H1 (cell line): ENCODE results near the gene ARAP2. TPM values are rescaled to one million over a fixed set of nuclear protein-coding genes. Genes with fewer than 3 reads are reported as not detected.

Experiments
- CTCF ChIA-PET: fragments of 300-600 bp; sonication (Branson Sonifier 250); formaldehyde crosslinking; loops from one replicate; lab custom pipeline; 2021; ENCODE audit not compliant: partially characterized antibody; lab: Charles Lee
- POLR2A ChIA-PET: fragments of 300-600 bp; sonication (Branson Sonifier 250); formaldehyde crosslinking; loops from one replicate; lab custom pipeline; 2021; ENCODE audit warnings: inconsistent platforms; ENCODE audit not compliant: partially characterized antibody; lab: Charles Lee
- DNase-seq, 2 experiments: peaks; one replicate each; pipeline versions ENCODE4 v3.0.0 to v3.0.0-alpha.2; 2010 to 2022; ENCODE audit warnings: low spot score in 2 of 2, low read depth in 1 of 2, mixed read lengths in 1 of 2
- FAIRE-seq: peaks from 2 replicates; lab custom pipeline; 2011; peaks lifted over from hg19 to GRCh38; lab: Jason Lieb, UNC
- H2AFZ ChIP-seq: 2 replicates; pipeline ENCODE4 v1.8.1; 2012; ENCODE audit warnings: low read length, inconsistent platforms
- H2AK5ac ChIP-seq: 2 replicates; pipeline ENCODE4 v1.6.1; 2013; ENCODE audit warnings: low read depth, low read length
- H2BK120ac ChIP-seq: replicated peaks from 2 replicates; pipeline ENCODE3; 2013; ENCODE audit warnings: low read depth, low read length, inconsistent platforms
- H2BK12ac ChIP-seq: 2 replicates; pipeline ENCODE4 v1.6.1; 2013; ENCODE audit warnings: low read depth, low read length
- H2BK15ac ChIP-seq: 2 replicates; pipeline ENCODE4 v1.6.1; 2013; ENCODE audit warnings: low read length
- H2BK20ac ChIP-seq: 2 replicates; pipeline ENCODE4 v1.6.1; 2013; ENCODE audit warnings: low read length
- H2BK5ac ChIP-seq: 2 replicates; pipeline ENCODE4 v1.6.1; 2013; ENCODE audit warnings: low read depth, low read length
- H3K14ac ChIP-seq: 2 replicates; pipeline ENCODE4 v1.6.1; 2013; ENCODE audit warnings: inconsistent platforms; ENCODE audit not compliant: insufficient read length
- H3K18ac ChIP-seq: 2 replicates; pipeline ENCODE4 v1.6.1; 2013; ENCODE audit warnings: low read length; ENCODE audit errors: extremely low read depth
- H3K23ac ChIP-seq: 2 replicates; pipeline ENCODE4 v1.6.1; 2013; ENCODE audit warnings: inconsistent platforms; ENCODE audit not compliant: insufficient read length
- H3K23me2 ChIP-seq: 2 replicates; pipeline ENCODE4 v1.6.1; 2013; ENCODE audit warnings: low read depth, low read length
- H3K27ac ChIP-seq: 2 replicates; pipeline ENCODE4 v1.6.1; 2011; ENCODE audit warnings: low read depth, low read length, inconsistent platforms
- H3K27me3 ChIP-seq, 4 experiments: replicated peaks in 1 of 4; 1 replicate in 1 of 4; 2 replicates in 3 of 4; pipeline versions ENCODE4 v1.6.1 to v1.8.1; 2011 to 2013; ENCODE audit warnings: low read length in 3 of 4, mild to moderate bottlenecking in 3 of 4, inconsistent platforms in 2 of 4, mixed read lengths in 2 of 4, moderate library complexity in 1 of 4; ENCODE audit not compliant: control insufficient read depth in 3 of 4, insufficient read depth in 3 of 4; ENCODE audit errors: extremely low read depth in 1 of 4
- H3K36me3 ChIP-seq, 4 experiments: 2 replicates each; pipeline versions ENCODE4 v1.6.1 to v1.8.1; 2011 to 2013; ENCODE audit warnings: mild to moderate bottlenecking in 4 of 4, low read length in 3 of 4, moderate library complexity in 2 of 4, control low read depth in 1 of 4, inconsistent platforms in 1 of 4; ENCODE audit not compliant: insufficient read depth in 4 of 4, control insufficient read depth in 2 of 4
- H3K4ac ChIP-seq: replicated peaks from 2 replicates; pipeline ENCODE3; 2013; ENCODE audit warnings: low read length, low read depth, mixed read lengths, inconsistent platforms; ENCODE audit not compliant: insufficient read length
- H3K4me1 ChIP-seq, 4 experiments: replicated peaks in 1 of 4; 1 replicate in 1 of 4; 2 replicates in 3 of 4; pipeline versions ENCODE4 v1.6.1 to v1.8.1; 2011 to 2013; ENCODE audit warnings: low read length in 3 of 4, inconsistent platforms in 2 of 4, mixed read lengths in 1 of 4; ENCODE audit not compliant: insufficient read depth in 4 of 4, control insufficient read depth in 3 of 4
- H3K4me2 ChIP-seq, 2 experiments: 2 replicates each; pipeline versions ENCODE4 v1.6.1 to v1.8.1; 2011 to 2013; ENCODE audit warnings: low read depth in 2 of 2, low read length in 2 of 2, control low read depth in 1 of 2, inconsistent platforms in 1 of 2, mild to moderate bottlenecking in 1 of 2; ENCODE audit not compliant: insufficient read depth in 1 of 2
- H3K4me3 ChIP-seq, 4 experiments: fragments of 200-600, 300-600 bp in 1 of 4; sonication (generic), shearing (Covaris generic), sonication (Bioruptor Twin) in 1 of 4; 2 replicates each; pipeline versions ENCODE4 v1.5.1 to v1.8.1; 2011 to 2016; ENCODE audit warnings: low read length in 4 of 4, low read depth in 3 of 4, control low read depth in 2 of 4, inconsistent platforms in 2 of 4, mild to moderate bottlenecking in 2 of 4, mixed read lengths in 1 of 4, moderate library complexity in 1 of 4; ENCODE audit not compliant: insufficient read depth in 2 of 4; ENCODE audit errors: extremely low read depth in 1 of 4
- H3K56ac ChIP-seq: replicated peaks from 2 replicates; pipeline ENCODE3; 2013; ENCODE audit warnings: low read depth, mild to moderate bottlenecking, mixed read lengths, low read length, inconsistent platforms; ENCODE audit not compliant: insufficient read length
- H3K79me1 ChIP-seq: 2 replicates; pipeline ENCODE4 v1.6.1; 2013; ENCODE audit warnings: low read depth, low read length, control low read depth
- H3K79me2 ChIP-seq, 2 experiments: 2 replicates each; pipeline versions ENCODE4 v1.6.1 to v1.8.1; 2012 to 2013; ENCODE audit warnings: low read length in 2 of 2, mild to moderate bottlenecking in 2 of 2, inconsistent platforms in 1 of 2; ENCODE audit not compliant: insufficient read depth in 2 of 2, control insufficient read depth in 1 of 2
- H3K9ac ChIP-seq, 4 experiments: replicated peaks in 1 of 4; 1 replicate in 1 of 4; 2 replicates in 3 of 4; pipeline versions ENCODE4 v1.6.1 to v1.8.1; 2011 to 2013; ENCODE audit warnings: low read depth in 3 of 4, low read length in 3 of 4, control low read depth in 2 of 4, mild to moderate bottlenecking in 2 of 4, moderate library complexity in 2 of 4, inconsistent platforms in 1 of 4; ENCODE audit errors: extremely low read depth in 1 of 4
- H3K9me3 ChIP-seq, 2 experiments: 2 replicates each; pipeline versions ENCODE4 v1.6.1 to v1.8.1; 2012 to 2013; ENCODE audit warnings: mild to moderate bottlenecking in 2 of 2, moderate library complexity in 2 of 2, control low read depth in 1 of 2, inconsistent platforms in 1 of 2, low read depth in 1 of 2, low read length in 1 of 2, mixed read lengths in 1 of 2; ENCODE audit not compliant: insufficient read depth in 2 of 2
- H4K20me1 ChIP-seq, 2 experiments: replicated peaks in 1 of 2; 2 replicates each; pipeline versions ENCODE3 to v1.8.1; 2011 to 2013; ENCODE audit warnings: inconsistent platforms in 2 of 2, low read length in 2 of 2, mild to moderate bottlenecking in 1 of 2; ENCODE audit not compliant: insufficient read depth in 2 of 2, control insufficient read depth in 1 of 2
- H4K5ac ChIP-seq: 2 replicates; pipeline ENCODE4 v1.6.1; 2013; ENCODE audit warnings: low read length, low read depth, mixed read lengths, inconsistent platforms; ENCODE audit not compliant: insufficient read length
- H4K8ac ChIP-seq: 2 replicates; pipeline ENCODE4 v1.8.0; 2013; ENCODE audit warnings: mild to moderate bottlenecking, moderate library complexity, low read length, inconsistent platforms; ENCODE audit not compliant: insufficient read depth; ENCODE audit errors: extremely low read depth
- H4K91ac ChIP-seq: replicated peaks from 2 replicates; pipeline ENCODE3; 2013; ENCODE audit warnings: low read length, mixed read lengths, inconsistent platforms; ENCODE audit not compliant: insufficient read length
- GABPA ChIP-seq: IDR thresholded peaks from 2 replicates; pipeline ENCODE4 v1.6.1; 2011; ENCODE audit warnings: mild to moderate bottlenecking, low read length, moderate library complexity, borderline replicate concordance; ENCODE audit not compliant: insufficient read depth
- SAP30 ChIP-seq: fragments of 300-600 bp; sonication (generic); IDR thresholded peaks from 2 replicates; pipeline ENCODE4 v1.7.1; 2012; ENCODE audit warnings: low read length, moderate library complexity, mild to moderate bottlenecking, inconsistent platforms; ENCODE audit not compliant: insufficient read depth, insufficient replicate concordance
- SUZ12 ChIP-seq: fragments of 200-600 bp; sonication (generic); IDR thresholded peaks from 2 replicates; pipeline ENCODE4 v1.6.1; 2012; ENCODE audit warnings: mild to moderate bottlenecking, inconsistent platforms, low read length, moderate library complexity, mixed read lengths
- WGBS, 2 experiments: shearing (Covaris generic) in 1 of 2; methylation state at CpG; one replicate each; pipeline versions ENCODE4 v1.1.6 to v1.1.7; 2013 to 2015; ENCODE audit warnings: low lambda C conversion rate in 2 of 2, mixed read lengths in 2 of 2, inconsistent platforms in 1 of 2, low coverage in 1 of 2, missing lambda C conversion rate in 1 of 2; ENCODE audit not compliant: insufficient replicate concordance in 2 of 2, insufficient coverage in 1 of 2, insufficient read length in 1 of 2; ENCODE audit errors: extremely low coverage in 1 of 2, missing lambda C conversion rate in 1 of 2; 5-methylcytosine and 5-hydroxymethylcytosine counted together
- polyA plus RNA-seq, 7 experiments: library from polyadenylated mRNA; depleted of rRNA in 3 of 7; stranded (reverse) in 5 of 7; unstranded in 2 of 7; fragments of >200 nt in 5 of 7; fragments of 200-250 nt in 2 of 7; gene quantifications; 1 replicate in 5 of 7; 2 replicates in 1 of 7; 4 replicates in 1 of 7; pipeline versions ENCODE4 v1.2.1 to v1.2.3, GENCODE V29; 2011 to 2013; ENCODE audit warnings: missing spikeins in 2 of 7, mixed read lengths in 2 of 7
- total RNA-seq: library from RNA; stranded (reverse); fragmentation: NEBNext Ultra II Directional; extraction: Animal tissue kit (Norgen Biotek cat#: 25700); gene quantifications from 2 replicates; pipeline ENCODE4 v1.2.1, GENCODE V29; 2021
- TF ChIP-seq, protein P1 (sequence below): IDR thresholded peaks from 2 replicates; pipeline ENCODE4 v1.6.1; 2011; ENCODE audit warnings: low read length, improper control_type of control experiment

Gene ARAP2
- total and polyA plus RNA-seq, 2 of the 8 experiments (the other 6 are each of a cell fraction or from before 2014, with no cell fraction given) = 0.15 to 2.3 TPM

DNA sequence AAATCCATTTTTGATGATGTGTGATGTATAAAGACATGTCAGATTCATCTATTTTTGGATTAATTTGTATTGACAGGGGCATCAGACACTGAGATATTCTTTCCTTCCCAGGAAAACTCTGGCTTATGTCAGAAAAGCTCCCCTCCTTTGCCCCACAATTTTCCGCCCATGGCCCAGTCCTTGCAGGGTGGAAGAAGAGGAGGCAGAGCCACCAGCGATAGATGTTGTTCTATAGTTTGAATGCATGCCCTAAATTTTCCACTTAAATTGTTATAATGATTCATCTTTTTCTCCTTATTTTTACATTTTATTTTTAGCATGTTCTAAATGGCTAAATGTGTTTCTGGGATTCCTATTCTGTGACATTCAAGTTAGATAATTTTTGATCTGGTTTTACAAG lies 149.3 kb downstream of the ARAP2 start:
- no peak for DNase-seq
- Histone ChIP-seq H2BK12ac (no peak overlapping the region), H3K18ac (no peak overlapping the region), H4K20me1 (no peaks in the 10 kb centered on the region), H3K4me1 (no peaks in the 10 kb centered on the region), H2AFZ (no peak overlapping the region), H2BK5ac (no peak overlapping the region), H3K4me3 (no peak overlapping the region), H3K56ac (no peak overlapping the region), H3K79me2 (no peaks in the 10 kb centered on the region), H3K23ac (no peak overlapping the region), H3K23me2 (no peaks in the 10 kb centered on the region; the same call in 1 of the 2 replicates), H3K4ac (no peak overlapping the region), H2BK120ac (no peak overlapping the region), H3K14ac (no peak overlapping the region), H3K9me3 (no peaks in the 10 kb centered on the region), H3K27ac (no peak overlapping the region), H2BK20ac (no peak overlapping the region), H2BK15ac (no peak overlapping the region), H4K5ac (no peak overlapping the region), H3K36me3 (no peaks in the 10 kb centered on the region), H2AK5ac (no peak overlapping the region), H3K79me1 (no peaks in the 10 kb centered on the region), H3K4me2 (no peak overlapping the region), H3K9ac (no peak overlapping the region), H3K27me3 (no peaks in the 10 kb centered on the region), H4K91ac (no peak overlapping the region), H4K8ac (no peak overlapping the region)
- POLR2A ChIA-PET = no interaction called here
- no peak for TF ChIP-seq SAP30
- no peak for TF ChIP-seq GABPA
- TF ChIP-seq SUZ12 = no peak
- TF ChIP-seq, protein P1, sequence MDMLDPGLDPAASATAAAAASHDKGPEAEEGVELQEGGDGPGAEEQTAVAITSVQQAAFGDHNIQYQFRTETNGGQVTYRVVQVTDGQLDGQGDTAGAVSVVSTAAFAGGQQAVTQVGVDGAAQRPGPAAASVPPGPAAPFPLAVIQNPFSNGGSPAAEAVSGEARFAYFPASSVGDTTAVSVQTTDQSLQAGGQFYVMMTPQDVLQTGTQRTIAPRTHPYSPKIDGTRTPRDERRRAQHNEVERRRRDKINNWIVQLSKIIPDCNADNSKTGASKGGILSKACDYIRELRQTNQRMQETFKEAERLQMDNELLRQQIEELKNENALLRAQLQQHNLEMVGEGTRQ = no peak
- WGBS, 2 experiments = 100% methylated on average over 2 of the region's 2 CpGs; no CpG with 5 or more reads in 1 of the 2 experiments
- CTCF ChIA-PET = no interaction called here
- no peak for FAIRE-seq
